Right hindlimb (tissue), 1 donor: ENCODE measurements around the gene DOCK6.
A peak's percentile ranks its signal among the peaks of the same experiment; 100 is the strongest.
"Not testable (repeated sequence)": the region's sequence is repeated elsewhere in the genome, so short reads cannot be mapped to it uniquely, and the experiment has no call there.

Experiments used
- DNase-seq: peaks from one replicate; pipeline ENCODE4 v3.0.0-alpha.2; 2018

Gene DOCK6

DNA sequence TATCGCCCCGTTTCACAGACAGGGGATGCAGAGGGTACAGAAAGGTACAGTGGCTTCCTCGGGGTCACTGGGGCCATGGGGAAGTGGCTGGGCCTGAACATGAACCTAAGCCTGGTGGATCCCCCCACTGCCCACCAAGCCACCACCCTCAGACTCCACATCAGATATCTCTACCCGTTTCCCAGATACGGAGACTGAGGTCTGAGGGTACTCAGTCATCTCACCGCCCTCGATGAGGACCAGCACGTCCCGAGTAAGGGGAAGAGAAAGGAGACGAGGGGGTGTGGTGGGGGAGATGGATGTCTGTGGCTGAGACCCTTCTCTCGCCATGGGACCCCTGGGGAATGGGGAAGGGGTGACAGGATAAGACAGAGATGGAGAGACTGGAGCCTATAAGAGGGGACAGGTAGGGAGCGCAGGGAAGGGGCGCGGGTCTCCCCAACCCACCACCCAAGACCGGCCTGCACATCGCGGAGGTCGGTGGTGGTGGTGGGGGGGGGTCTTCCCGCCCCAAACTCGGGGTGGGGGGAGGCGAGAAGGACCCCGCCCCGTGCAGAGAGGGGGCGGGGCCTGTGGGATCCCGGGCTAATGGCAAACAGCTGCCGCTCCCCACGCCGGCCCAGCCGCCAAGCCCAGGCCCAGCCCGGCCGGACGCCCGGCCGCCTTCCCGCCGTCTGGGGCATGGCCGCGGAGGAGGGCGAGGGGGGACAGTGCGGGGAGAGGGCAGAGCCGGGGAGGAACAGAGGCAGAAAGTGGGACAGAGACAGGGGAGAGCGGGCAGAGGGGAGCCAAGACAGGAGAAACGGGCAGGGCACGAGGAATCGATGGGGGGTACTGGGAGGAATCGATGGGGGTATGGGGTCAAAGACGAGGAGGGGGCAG lies 65.7 kb downstream of the DOCK6 start:
- peak; percentile 78 for DNase-seq

DNA sequence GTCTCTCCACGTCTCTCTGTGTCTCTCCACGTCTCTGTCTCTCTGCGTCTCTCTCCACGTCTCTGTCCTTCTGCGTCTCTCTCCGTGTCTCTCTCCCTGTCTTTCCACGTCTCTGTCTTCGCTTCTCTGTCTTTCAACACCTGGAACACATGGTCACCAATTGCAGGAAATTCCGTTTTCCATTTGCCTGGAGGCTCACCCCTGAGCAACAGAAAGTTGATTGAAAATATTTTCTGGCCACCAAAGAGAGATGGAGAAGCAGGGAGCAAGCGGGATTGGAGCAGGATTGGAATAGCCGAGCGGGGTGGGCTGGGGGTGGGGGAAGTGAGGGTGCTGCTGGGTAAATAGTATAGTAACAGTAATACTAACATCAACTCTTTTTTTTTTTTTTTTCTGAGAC lies 66.6 kb downstream of the DOCK6 start:
- no peak for DNase-seq

DNA sequence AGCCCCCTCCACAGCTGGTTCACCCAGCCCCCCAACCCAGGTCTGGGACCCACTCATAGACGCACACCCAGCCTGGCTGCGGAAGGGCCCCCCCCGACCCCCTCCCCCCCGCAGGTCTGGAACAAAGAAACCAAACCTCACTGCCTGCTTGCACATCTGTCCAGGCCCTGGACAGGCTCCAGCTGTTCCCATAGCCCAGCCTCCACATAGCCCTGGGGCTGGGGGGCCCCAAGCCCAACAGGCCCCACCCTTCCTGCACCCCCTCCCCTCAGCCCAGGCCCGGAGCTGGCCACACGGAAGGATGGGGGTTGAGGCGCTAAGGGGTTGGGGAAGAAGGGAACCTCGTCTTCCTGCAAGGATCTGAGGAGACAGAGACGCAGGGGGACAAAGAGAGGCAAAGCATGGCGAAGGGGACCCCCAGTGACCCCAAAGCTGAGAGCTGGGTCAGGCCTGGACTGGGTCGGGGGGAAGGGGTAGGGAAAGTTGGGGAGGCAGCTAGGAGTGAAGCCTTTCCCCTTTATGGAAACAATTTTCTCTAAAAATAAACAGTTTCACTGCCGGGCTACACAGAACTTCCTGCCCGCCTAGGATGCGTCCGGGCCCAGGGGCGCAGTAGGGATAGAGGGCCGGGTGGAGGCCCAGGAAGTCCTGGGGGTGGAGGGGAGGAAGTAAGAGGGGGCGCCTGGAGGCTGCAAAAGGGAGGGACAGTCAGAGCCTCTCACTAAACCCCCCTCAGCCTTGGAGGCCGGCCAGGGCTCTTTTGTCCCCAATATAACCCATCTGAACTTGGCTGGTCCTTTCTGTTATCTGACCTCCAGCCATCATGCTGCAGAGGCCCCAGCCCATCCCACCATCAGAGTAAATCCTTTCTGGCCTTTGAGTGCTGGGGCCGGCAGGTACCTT lies 67.4 kb downstream of the DOCK6 start:
- peak; percentile 79 for DNase-seq

DNA sequence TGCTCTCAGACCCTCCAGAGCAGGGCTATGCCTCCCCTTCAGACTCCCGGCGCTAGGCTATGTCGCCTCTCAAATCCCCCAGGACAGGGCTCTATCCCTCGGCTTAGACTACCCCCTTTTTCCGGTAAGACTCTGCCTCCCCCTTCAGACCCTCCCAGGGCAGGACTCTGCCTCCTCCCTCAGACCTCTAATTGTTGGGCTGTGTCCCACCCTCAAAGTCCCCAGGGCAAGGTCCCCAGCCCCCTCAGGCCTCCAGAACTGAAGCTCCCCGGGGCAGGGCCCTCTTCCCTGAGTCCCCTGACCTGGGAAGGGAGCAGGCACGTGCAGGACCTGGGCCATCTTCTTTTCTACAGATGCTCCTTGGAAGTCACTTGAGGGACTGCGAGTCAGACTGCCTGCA lies 68.2 kb downstream of the DOCK6 start:
- no peak for DNase-seq

DNA sequence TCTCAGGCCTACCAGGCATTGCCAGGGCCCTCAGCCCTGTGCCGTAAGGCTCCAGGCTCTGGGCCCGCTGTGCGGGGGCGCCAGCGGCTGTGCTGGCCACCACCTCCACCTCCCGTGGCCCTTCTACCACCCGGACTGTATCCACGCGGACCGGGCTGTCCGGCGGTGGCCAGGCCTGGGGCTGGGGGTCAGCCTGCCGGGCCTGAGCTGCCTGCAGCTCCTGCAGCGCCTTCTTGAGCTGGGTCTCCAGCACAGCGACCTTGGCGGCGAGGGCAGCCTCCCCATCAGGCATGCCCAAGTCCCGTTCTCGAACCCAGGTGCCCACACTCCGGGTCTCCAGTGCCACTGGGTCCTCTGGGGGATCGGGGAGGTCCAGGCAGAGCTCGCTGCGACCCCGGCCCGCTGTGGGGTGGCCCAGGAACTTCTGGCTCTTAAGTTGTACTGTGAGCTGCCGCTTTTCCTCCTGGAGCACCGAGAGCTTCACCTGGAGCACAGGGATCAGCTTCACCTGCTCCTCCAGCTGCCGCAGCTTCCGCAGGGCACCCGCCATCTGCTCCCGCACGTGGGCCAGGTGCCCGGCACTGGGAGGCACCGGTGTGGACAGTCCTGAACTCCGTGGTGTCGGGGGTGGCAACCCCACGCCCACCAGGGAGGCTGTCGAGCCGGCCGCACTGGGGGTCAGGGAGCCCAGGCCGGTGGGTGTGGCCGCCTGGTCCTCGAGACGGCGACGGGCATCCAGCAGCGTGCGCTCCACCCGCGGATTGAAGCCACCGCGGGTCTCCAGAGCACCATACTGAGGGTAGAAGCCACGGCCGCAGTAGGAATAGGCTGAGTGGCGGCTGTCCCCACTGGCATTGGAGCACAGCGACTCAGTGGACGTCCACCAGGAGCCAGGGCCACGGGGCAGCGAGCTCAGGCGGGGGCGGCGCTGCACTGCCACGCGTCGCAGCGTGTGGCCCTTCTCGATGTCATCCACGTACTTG lies 69.1 kb downstream of the DOCK6 start:
- no peak for DNase-seq

DNA sequence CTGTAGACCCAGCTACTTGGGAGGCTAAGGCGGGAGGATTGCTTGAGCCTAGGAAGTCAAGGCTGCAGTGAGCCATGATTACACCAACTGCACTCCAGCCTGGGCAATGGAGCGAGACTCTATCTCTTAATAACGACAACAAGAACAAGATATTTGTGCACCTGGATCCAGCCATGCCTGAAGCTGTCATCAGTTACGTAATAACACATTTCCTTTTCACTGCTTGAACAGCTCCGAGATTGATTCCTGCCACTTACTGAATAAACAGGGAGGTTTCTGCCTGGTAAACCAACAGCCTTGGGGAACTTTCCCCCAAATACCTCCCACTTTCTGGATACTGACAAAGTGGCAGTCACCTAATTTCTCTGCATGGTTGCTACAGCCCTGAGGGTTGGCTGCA lies 70.4 kb downstream of the DOCK6 start:
- no peak for DNase-seq

DNA sequence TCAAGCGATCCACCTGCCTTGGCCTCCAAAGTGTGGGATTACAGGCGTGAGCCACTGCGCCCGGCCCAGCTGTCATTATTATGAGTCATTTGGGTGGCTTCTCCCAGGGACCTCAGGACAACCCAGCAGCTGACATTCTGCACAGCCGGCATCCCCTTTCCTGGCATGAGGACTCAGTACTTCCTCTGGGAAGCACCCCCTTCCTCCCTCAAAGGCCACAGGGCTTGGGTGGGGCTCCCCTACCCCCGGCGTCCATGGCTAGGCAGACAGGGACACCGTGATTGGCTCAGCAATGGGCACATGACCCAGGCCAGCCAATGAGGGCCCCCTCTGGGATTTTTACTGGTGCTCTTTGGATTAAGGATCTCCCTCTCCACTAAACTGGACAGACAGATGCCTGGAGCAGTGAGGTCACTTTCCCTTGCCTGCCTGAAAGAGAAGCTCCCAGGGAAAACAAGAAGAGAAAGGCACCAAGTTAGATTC lies 71.0 kb downstream of the DOCK6 start:
- peak; percentile 88 for DNase-seq

DNA sequence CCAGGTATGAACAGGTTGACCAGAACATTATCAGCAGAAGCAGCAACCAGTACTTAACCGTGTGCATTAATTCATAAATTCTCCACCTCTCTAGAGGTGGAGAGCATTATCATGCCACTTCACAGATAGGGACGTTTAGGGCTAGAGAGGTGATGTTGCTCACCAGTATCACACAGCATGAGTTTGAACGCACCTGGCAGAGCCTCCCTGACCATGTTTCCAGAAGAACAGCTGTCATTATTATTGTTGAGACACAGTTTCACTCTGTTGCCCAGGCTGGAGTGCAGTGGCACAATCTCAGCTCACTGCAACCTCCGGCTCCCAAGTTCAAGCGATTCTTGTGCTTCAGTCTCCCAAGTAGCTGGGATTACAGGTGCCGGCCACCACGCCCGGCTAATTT lies 71.8 kb downstream of the DOCK6 start:
- DNase-seq: no peak

DNA sequence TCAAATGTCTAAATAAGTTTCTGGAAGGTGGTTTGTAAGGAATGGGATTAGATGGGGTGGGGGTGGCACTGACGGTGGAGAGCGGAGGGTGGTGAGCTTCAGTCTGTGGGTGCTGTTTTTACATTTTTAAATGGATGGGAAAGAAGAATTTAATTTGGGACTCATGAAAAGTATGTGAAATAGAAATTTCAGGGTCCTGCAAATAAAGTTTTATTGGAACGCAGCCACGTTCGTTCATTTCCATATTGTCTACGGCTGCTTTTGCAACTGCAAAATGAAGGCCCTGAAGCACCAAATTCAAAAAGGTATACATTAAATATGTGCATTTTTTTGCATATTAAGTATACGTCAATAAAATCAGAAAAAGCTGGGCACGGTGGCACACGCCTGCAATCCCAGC lies 74.9 kb downstream of the DOCK6 start:
- no peak for DNase-seq

DNA sequence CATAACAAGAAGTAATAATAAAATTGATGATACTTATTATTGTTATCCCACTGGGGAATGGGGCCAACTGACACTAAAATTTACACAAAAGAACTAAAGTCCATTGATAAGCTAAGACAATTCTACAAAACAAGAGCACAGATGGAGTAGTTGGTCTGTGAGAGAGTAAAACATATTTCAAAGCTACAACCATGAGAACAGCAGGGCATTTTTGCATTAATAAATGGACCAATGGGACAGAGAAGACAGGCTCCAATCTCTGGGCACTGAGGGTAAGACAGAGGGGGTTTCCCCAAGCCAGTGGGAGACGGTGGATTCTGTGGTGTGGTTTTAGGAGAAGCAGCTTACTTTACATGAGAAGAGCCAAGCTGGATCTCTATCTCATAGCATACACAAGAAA lies 79.3 kb downstream of the DOCK6 start:
- no peak for DNase-seq

DNA sequence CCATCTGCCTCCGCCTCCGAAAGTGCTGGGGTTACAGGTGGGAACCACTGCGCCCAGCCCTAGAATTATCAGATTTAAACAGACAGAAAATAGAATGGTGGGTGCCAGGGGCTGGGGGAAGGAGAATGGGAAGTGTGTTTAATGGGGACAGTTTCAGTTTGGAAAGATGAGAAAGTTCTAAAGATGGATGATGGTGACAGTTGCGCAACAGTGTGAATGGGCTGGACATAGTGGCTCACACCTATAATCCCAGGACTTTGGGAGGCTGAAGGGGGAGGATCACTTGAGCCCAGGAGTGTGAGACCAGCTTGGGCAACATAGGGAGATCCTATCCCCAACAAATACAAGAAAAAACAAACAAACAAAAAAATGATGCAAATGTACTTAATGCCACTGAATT lies 80.8 kb downstream of the DOCK6 start:
- DNase-seq: no peak

DNA sequence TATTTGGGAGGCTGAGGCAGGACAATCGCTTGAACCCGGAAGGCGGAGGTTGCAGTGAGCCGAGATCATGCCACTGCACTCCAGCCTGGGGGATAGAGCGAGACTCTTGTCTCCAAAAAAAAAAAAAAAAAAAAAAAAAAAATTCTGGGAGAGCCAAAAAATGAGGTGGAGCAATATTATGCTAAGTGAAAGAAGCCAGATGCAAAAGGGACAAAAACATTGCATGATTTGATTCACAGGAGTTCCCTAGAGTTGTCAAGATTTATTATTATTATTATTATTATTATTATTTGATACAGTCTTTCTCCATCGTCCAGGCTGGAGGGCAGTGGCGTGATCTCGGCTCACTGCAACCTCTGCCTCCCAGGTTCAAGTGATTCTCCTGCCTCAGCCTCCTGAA lies 81.3 kb downstream of the DOCK6 start:
- not testable (repeated sequence) for DNase-seq

DNA sequence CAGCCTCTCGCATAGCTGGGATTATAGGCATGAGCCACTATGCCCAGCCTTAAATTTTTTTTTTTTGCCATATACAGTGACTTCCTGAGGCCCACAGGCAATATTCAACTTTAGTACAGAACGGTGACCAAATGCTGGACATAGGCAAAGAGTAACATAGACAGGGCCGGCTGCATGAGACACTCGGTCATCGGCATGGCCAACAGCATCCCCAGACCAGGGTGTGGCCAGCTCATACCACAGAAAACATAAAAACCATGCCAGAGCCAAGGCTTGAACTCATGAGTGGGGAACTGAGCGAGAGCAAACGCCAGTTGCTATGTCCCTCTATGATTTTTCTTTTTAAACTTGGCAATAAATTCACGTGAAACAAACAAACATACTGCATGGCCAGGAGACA lies 82.0 kb downstream of the DOCK6 start:
- DNase-seq: no peak

DNA sequence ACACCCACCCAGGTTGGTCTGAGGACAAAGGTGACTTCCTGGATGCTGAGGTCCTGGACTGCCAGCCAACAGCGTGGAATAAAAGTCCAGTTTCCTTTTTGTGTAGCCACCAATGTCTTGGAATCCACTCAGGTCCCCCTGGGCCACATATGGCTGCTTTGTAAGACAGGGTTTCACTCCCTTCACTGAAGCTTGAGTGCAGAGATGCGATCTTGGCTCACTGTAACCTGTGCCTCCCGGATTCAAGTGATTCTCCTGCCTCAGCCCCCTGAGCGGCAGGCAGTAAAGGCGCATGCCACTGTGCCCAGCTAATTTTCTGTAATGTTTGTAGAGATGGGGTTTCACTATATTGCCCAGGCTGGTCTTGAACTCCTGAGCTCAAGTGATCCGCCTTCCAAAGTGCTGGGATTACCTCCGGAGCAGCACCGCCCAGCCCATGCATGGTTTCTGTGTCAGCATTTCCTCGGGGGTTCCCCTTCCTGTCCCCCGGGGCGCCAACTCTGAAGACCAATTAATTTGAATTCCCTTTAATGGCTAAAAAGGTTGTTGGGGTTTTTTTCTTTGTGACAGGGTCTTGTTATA lies 82.5 kb downstream of the DOCK6 start:
- DNase-seq: no peak

DNA sequence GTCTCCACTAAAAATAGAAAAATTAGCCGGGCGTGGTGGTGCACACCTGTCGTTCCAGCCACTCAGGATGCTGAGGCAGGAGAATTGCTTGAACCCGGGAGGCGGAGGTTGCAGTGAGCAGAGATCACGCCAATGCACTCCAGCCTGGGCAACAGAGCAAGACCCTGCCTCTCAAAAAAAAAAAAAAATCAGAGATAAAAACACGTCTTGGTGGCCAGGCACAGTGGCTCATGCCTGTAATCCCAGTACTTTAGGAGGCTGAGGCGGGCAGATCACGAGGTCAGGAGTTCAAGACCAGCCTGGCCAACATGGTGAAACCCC lies 83.2 kb downstream of the DOCK6 start:
- DNase-seq: not testable (repeated sequence)

DNA sequence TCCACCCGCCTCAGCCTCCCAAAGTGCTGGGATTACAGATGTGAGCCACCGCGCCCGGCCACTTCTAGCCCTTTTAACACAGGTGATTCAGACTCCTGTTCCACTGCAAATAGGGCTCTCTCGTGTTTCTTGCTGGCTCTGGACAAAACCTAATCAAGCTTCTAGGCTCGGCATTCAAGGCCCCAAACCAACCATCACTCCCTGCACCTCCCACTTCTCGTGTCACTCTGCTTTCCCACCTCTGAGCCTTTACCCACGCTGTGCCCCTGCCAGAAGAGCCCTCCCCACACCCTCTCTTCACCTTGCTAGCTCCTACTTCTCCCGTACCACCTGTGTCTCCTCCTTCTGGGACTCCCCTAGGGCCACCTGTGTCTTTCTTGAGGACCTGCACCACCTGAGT lies 84.7 kb downstream of the DOCK6 start:
- no peak for DNase-seq

DNA sequence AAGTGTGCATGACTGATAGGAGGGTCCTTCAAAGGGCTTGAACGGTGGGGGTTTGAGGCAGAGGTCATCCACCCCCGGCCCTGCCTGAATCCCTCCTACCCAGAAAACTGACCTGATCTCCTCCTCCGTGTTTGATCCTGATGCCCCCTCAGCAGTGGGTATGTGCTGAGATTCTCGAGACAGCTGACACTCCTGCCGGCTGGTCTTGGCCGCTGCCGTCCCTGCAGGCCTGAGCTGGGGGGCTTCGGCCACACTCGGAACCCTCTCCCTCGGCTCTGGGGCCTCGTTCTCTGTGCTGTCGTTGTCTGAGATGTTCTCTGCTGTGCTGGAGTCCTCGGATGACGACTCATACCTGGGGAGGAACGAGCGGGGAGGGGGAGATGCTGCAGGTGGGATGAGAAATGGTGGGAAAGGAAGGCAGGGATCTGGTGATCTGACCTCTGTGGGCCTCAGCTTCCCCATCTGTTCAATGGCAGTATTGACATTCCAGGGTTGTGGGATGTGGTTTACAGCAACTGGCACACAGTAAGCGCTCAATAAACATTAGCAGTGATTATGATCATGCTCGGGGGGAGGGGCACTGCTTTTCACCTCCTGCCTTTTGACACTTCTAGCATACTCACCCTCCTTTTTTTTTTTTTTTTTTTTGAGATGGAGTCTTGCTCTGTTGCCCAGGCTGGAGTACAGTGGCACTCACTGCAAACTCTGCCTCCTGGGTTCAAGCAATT lies 85.7 kb downstream of the DOCK6 start:
- DNase-seq: no peak

DNA sequence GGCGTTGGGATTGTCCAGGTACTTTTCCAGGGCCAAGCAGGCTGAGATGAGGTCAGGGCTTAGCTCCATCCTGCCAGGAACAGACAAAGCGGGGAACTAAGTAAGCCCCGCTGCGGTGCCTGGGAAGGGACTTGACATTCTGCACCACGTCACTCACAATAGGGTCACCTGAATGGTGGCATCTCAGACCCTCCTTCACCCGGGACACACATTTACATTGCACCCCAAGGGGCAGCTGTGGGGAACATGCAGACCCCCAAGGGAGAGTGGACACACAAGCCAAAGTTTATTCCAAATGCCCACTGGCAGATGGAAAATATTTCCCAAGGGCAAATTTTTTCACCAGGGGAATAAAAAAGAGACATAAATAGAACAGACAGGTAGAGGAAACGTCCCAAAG lies 86.4 kb downstream of the DOCK6 start:
- DNase-seq: no peak

DNA sequence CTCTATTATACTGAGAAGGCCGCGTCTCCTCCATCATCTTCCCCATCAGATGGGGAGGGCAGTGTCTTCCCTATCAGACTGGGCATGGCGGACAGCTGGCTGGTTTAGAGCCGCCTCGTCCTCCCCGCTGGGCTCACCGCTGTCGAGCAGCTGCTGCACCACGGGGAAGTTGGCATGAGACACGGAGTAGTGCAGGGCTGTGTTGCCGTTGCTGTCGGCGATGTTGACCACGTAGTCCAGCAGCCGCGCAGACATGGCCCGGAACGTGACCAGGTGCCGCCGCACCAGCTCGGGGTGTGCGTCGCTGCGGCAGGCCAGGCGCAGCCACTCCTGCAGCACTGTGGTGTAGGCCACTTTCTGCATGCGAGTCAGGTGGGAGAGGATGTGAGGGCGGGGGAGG lies 88.0 kb downstream of the DOCK6 start:
- peak; percentile 53 for DNase-seq

DNA sequence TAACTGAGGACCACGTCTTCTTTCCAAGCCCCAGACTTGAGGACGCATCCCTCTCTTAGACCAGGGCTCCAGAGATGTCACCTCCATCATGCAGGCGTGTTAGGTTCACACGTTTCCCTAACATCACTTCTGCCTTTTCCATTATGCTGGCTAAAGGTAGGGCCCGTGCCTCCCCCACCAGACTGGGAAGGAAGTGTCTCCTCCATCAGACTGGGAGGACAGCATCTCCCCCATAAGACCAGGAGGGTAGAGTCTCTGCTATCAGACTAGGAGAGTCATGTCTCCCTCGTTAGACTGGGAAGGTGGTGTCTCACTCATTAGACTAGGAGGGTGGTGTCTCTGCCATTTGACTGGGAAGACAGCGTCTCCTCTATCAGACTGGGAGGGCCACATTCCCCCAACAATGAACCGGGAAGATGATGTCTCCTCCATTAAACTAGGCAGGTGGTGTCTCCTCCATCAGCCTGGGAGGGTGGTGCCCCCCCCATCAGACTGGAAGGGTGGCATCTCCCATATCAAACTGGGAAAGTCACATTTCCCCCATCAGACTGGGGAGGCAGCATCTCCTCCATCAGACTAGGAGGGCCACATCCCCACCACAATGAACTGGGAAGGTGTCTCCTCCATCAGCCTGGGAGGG lies 88.7 kb downstream of the DOCK6 start:
- DNase-seq: no peak

DNA sequence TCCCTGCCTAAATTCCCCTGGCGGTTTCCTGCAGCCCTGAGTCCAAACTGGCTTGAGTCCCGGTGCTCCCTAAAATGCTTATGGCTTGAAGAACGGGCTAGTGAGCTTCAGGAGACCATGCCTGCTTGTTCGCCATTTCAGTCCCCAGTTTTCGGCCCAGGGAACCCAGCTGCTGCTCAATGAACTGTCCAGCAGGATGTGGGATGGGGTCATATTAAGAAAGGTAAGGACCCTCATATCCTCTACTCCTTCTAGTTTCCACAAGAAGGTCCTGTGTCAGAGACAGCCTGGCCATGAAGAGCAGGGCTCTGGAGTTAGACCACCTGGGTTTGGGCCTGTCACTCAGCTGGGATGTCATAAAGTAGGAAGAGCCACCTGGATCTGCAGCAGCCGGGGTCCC lies 89.7 kb downstream of the DOCK6 start:
- no peak for DNase-seq
